H1 (cell line): ENCODE results near the gene DNAJA3. TPM values are rescaled to one million over a fixed set of nuclear protein-coding genes. Genes with fewer than 3 reads are reported as not detected.

ENCODE experiments used
- TCF12 ChIP-seq: IDR thresholded peaks from 2 replicates; pipeline ENCODE4 v1.6.1; 2011; ENCODE audit warnings: low read depth, mild to moderate bottlenecking, low read length
- polyA plus RNA-seq, 7 experiments: library from polyadenylated mRNA; depleted of rRNA in 3 of 7; stranded (reverse) in 5 of 7; unstranded in 2 of 7; fragments of >200 nt in 5 of 7; fragments of 200-250 nt in 2 of 7; gene quantifications; 1 replicate in 5 of 7; 2 replicates in 1 of 7; 4 replicates in 1 of 7; pipeline versions ENCODE4 v1.2.1 to v1.2.3, GENCODE V29; 2011 to 2013; ENCODE audit warnings: missing spikeins in 2 of 7, mixed read lengths in 2 of 7
- total RNA-seq: library from RNA; stranded (reverse); fragmentation: NEBNext Ultra II Directional; extraction: Animal tissue kit (Norgen Biotek cat#: 25700); gene quantifications from 2 replicates; pipeline ENCODE4 v1.2.1, GENCODE V29; 2021

DNAJA3 gene
- total and polyA plus RNA-seq, 2 of the 8 experiments (the other 6 are each of a cell fraction or from before 2014, with no cell fraction given), result 37.3 to 59.1 TPM

- TF ChIP-seq TCF12, result no peak
- TF ChIP-seq, all 59 proteins: peak for 31
Observed at GRCh38 chr16:4475880-4476788, 50.5 kb downstream of the DNAJA3 start, which contains the start of gene HMOX2 (continued).
